Thyroid gland (tissue), 4 donors: ENCODE results near the gene STPG1.

ENCODE experiments used
- POLR2A ChIP-seq, 2 donors: fragments of 450-650 bp; IDR thresholded peaks; one replicate each; pipeline ENCODE4 v1.6.1; 2017; ENCODE audit warnings: antibody characterized with exemption in 2 of 2, mild to moderate bottlenecking in 2 of 2, moderate library complexity in 1 of 2
- TF ChIP-seq, protein P1 (sequence below), 6 experiments: fragments of 200-600 bp in 3 of 6; fragments of 450-650 bp in 3 of 6; sonication (generic) in 3 of 6; IDR thresholded peaks; one replicate each; pipeline ENCODE4 v1.5.1; 2016 to 2019; ENCODE audit warnings: antibody characterized with exemption in 6 of 6, mild to moderate bottlenecking in 2 of 6, inconsistent platforms in 1 of 6, moderate library complexity in 1 of 6

DNA sequence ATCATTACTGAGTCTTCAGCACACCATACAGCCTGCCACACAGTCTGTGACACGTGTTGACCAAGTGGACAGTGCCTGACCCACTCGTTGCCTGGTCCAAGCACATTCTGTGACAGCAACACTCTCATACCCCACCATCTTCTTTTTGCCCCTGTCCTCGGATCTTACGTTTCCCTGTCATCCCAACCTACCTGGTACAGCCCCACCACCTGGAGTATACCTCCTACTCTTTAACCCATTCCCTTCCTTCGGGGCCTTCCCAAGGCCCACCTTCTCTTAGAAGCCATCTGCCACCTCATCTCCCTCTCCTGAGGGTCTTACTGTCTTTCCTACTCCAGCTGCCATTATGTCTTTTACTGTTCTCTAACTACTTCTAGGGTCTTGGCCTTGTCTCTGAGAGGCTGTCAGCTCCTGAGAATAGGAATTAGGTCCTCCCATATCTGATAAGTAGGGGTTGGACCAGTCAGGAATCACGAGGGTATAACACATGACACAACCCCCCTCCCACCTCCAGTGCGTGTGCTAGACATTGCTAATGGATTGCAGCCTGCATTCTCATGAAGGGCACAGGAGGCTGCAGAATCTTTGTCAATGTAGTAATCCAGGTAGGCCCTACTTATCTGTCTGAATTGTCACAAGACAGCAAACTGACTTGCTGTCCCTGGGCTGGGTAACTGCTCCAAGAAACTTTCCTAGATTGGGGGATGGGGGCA lies 81.5 kb downstream of the STPG1 start:
- TF ChIP-seq, protein P1, sequence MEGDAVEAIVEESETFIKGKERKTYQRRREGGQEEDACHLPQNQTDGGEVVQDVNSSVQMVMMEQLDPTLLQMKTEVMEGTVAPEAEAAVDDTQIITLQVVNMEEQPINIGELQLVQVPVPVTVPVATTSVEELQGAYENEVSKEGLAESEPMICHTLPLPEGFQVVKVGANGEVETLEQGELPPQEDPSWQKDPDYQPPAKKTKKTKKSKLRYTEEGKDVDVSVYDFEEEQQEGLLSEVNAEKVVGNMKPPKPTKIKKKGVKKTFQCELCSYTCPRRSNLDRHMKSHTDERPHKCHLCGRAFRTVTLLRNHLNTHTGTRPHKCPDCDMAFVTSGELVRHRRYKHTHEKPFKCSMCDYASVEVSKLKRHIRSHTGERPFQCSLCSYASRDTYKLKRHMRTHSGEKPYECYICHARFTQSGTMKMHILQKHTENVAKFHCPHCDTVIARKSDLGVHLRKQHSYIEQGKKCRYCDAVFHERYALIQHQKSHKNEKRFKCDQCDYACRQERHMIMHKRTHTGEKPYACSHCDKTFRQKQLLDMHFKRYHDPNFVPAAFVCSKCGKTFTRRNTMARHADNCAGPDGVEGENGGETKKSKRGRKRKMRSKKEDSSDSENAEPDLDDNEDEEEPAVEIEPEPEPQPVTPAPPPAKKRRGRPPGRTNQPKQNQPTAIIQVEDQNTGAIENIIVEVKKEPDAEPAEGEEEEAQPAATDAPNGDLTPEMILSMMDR (IDR thresholded peaks at IDR 0.05), result no peak
- TF ChIP-seq POLR2A (IDR thresholded peaks at IDR 0.05), result no peak
